Epithelial cell of proximal tubule (primary cell): ENCODE results near the gene KLHL3. TPM values are rescaled to one million over a fixed set of nuclear protein-coding genes. Genes with fewer than 3 reads are reported as not detected.
A peak's percentile ranks its signal among the peaks of the same experiment; 100 is the strongest.

Experiments used
- DNase-seq: peaks from one replicate; pipeline ENCODE4 v3.0.0-alpha.2; 2011; ENCODE audit warnings: low read depth
- H3K4me3 ChIP-seq: 2 replicates; pipeline ENCODE4 v1.5.1; 2011; ENCODE audit warnings: low read depth, mild to moderate bottlenecking, low read length
- total RNA-seq: library from RNA; depleted of rRNA; stranded (reverse); fragments of >200 nt; gene quantifications from 2 replicates; pipeline ENCODE4 v1.2.3, GENCODE V29; 2015
- TF ChIP-seq, protein P1 (sequence below): conservative IDR thresholded peaks from 2 replicates; pipeline ENCODE4 v1.5.1; 2012; ENCODE audit warnings: low read depth, mild to moderate bottlenecking, low read length

Gene KLHL3
- total RNA-seq, 1 donor from 2014 or later: 1.1 TPM

DNA sequence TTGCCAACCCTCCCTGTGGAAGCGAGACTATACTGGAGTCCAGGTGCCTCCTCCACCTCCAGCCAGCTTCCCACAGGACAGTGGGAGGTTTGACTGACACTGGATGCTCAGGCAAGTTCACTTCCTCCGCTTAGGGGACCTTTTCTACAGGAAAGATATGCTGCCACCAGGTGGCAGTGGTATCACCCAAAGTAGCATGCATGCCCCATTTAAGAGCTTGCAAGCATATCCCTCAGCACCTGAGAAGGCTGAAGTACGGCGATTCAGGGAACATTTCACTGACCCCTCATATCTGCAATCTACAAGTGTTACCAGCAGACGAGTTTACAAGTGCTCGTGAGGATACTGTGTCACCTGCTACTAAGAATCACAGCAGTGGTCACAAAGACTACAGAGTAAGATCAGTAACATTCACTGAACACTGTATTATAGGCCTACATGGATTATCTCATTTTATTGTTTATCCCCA lies 75.5 kb downstream of the KLHL3 start:
- no peak for DNase-seq
- TF ChIP-seq, protein P1, sequence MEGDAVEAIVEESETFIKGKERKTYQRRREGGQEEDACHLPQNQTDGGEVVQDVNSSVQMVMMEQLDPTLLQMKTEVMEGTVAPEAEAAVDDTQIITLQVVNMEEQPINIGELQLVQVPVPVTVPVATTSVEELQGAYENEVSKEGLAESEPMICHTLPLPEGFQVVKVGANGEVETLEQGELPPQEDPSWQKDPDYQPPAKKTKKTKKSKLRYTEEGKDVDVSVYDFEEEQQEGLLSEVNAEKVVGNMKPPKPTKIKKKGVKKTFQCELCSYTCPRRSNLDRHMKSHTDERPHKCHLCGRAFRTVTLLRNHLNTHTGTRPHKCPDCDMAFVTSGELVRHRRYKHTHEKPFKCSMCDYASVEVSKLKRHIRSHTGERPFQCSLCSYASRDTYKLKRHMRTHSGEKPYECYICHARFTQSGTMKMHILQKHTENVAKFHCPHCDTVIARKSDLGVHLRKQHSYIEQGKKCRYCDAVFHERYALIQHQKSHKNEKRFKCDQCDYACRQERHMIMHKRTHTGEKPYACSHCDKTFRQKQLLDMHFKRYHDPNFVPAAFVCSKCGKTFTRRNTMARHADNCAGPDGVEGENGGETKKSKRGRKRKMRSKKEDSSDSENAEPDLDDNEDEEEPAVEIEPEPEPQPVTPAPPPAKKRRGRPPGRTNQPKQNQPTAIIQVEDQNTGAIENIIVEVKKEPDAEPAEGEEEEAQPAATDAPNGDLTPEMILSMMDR: peak; percentile 89
- H3K4me3 ChIP-seq: no peak overlapping the region

GRCh38 chr5:137659209-137659608 lies 76.7 kb downstream of the KLHL3 start:
- no peak for DNase-seq
- no peak overlapping the region for H3K4me3 ChIP-seq
- TF ChIP-seq, protein P1: no peak

DNA sequence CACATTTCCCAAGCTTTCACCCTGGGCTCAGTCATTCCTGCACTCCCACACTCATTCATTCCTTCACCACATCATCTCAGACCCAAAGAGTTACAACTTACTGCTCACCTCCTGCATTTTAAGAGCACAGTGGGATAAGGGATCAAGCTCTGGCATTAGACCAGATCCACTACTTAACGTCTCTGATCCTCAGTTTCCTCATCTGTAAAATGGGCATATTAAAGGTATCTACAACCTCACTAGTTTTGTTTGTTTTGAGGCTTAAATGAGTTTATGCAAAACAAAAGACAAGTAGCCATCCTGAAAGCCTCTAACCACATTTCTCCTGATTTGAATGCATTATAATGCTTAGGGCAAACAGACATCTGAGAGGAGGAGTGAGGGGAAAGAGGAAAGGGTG lies 77.6 kb downstream of the KLHL3 start:
- no peak overlapping the region for H3K4me3 ChIP-seq
- TF ChIP-seq, protein P1: no peak
- no peak for DNase-seq

GRCh38 chr5:137657073-137657472 lies 78.8 kb downstream of the KLHL3 start:
- TF ChIP-seq, protein P1: no peak
- DNase-seq: no peak
- H3K4me3 ChIP-seq: no peak overlapping the region

DNA sequence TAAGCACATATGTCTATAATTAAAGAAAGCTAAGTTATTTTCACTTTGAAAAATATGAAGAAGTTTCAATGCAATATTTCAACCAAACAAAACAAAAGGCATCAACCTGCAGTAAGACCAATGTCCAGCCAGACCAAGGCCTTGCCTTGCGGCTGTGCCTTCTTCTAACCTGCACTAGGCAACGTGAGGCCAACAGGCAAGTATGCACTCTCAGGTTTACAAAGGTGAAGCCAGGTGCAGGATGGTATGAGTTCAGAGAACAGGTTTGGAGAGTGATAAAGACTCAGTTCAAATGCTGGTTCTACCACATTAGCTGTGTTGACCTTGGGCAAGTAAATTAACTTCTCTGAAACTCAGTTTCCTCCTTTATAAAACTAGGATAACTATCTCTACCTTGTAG lies 79.3 kb downstream of the KLHL3 start:
- no peak for DNase-seq
- no peak overlapping the region for H3K4me3 ChIP-seq
- TF ChIP-seq, protein P1: no peak

- H3K4me3 ChIP-seq: no peak overlapping the region
- DNase-seq: no peak
- TF ChIP-seq, protein P1: no peak
Observed at GRCh38 chr5:137651022-137651421, 84.9 kb downstream of the KLHL3 start.

- TF ChIP-seq, protein P1: no peak
- no peak overlapping the region for H3K4me3 ChIP-seq
- no peak for DNase-seq
Observed at GRCh38 chr5:137649228-137649935, 86.5 kb downstream of the KLHL3 start.
